Nephron (organoid): ENCODE measurements around the gene C1orf122.

Experiments used
- H3K27ac Mint-ChIP-seq, 3 experiments: 2 replicates each; pipeline ENCODE4 v1.8.0; 2020; ENCODE audit warnings: mixed read lengths in 3 of 3, mild to moderate bottlenecking in 2 of 3, moderate library complexity in 1 of 3
- H3K27me3 Mint-ChIP-seq: 2 replicates; pipeline ENCODE4 v1.8.0; 2021; ENCODE audit warnings: low read depth, mild to moderate bottlenecking, moderate library complexity, mixed read lengths
- H3K36me3 Mint-ChIP-seq: 2 replicates; pipeline ENCODE4 v1.8.0; 2020; ENCODE audit warnings: low read depth, mixed read lengths
- H3K4me1 Mint-ChIP-seq: 2 replicates; pipeline ENCODE4 v1.8.0; 2020; ENCODE audit warnings: mixed read lengths
- H3K4me3 Mint-ChIP-seq, 3 experiments: 2 replicates each; pipeline ENCODE4 v1.8.0; 2020; ENCODE audit warnings: mild to moderate bottlenecking in 3 of 3, mixed read lengths in 3 of 3, moderate library complexity in 2 of 3
- H3K9me3 Mint-ChIP-seq: 2 replicates; pipeline ENCODE4 v1.8.0; 2020; ENCODE audit warnings: mixed read lengths
- TF ChIP-seq, protein P1 (sequence below), 3 experiments: fragments of 200-600 bp; sonication (generic); IDR thresholded peaks; one replicate each; pipeline ENCODE4 v1.5.0; 2021; ENCODE audit warnings: antibody characterized with exemption in 3 of 3; ENCODE audit not compliant: unreplicated experiment in 3 of 3

Gene C1orf122

GRCh38 chr1:37831809-37832208 lies 24.2 kb downstream of the C1orf122 start:
- no peaks in the 10 kb centered on the region for H3K9me3 Mint-ChIP-seq
- no peaks in the 10 kb centered on the region for H3K4me1 Mint-ChIP-seq
- no peaks in the 10 kb centered on the region for H3K27me3 Mint-ChIP-seq
- H3K4me3 Mint-ChIP-seq = no peak overlapping the region
- TF ChIP-seq, protein P1, sequence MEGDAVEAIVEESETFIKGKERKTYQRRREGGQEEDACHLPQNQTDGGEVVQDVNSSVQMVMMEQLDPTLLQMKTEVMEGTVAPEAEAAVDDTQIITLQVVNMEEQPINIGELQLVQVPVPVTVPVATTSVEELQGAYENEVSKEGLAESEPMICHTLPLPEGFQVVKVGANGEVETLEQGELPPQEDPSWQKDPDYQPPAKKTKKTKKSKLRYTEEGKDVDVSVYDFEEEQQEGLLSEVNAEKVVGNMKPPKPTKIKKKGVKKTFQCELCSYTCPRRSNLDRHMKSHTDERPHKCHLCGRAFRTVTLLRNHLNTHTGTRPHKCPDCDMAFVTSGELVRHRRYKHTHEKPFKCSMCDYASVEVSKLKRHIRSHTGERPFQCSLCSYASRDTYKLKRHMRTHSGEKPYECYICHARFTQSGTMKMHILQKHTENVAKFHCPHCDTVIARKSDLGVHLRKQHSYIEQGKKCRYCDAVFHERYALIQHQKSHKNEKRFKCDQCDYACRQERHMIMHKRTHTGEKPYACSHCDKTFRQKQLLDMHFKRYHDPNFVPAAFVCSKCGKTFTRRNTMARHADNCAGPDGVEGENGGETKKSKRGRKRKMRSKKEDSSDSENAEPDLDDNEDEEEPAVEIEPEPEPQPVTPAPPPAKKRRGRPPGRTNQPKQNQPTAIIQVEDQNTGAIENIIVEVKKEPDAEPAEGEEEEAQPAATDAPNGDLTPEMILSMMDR (IDR thresholded peaks at IDR 0.05; ENCODE audit: unreplicated experiment in 3 of 3) = no peak
- H3K36me3 Mint-ChIP-seq = peaks cover 50% of the 10 kb centered on the region
- H3K27ac Mint-ChIP-seq = no peak overlapping the region

DNA sequence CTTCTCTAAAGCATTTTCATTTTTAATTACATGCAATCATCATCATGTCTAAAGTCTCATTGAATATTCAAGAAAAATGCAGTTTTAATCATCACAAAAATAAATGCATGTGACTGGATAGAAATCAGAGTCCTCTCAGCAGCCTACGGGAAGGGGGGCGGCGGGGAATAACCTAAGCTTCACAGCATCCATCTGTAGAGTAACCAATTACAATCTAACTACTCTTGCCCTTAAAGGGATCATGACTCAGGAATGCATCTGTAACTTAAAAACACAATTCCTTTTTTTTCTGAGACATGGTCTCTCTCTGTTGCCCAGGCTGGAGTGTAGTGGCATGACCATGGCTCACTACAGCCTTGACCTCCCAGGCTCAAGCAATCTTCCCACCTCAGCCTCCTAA lies 29.2 kb downstream of the C1orf122 start:
- H3K4me1 Mint-ChIP-seq = no peaks in the 10 kb centered on the region
- TF ChIP-seq, protein P1 (IDR thresholded peaks at IDR 0.05; ENCODE audit: unreplicated experiment in 3 of 3) = no peak
- no peaks in the 10 kb centered on the region for H3K27me3 Mint-ChIP-seq
- no peaks in the 10 kb centered on the region for H3K9me3 Mint-ChIP-seq
- H3K27ac Mint-ChIP-seq = no peak overlapping the region
- H3K36me3 Mint-ChIP-seq = peaks cover 46% of the 10 kb centered on the region
- no peak overlapping the region for H3K4me3 Mint-ChIP-seq

GRCh38 chr1:37839676-37840075 lies 32.1 kb downstream of the C1orf122 start:
- peaks cover 29% of the 10 kb centered on the region for H3K36me3 Mint-ChIP-seq
- H3K27me3 Mint-ChIP-seq = no peaks in the 10 kb centered on the region

DNA sequence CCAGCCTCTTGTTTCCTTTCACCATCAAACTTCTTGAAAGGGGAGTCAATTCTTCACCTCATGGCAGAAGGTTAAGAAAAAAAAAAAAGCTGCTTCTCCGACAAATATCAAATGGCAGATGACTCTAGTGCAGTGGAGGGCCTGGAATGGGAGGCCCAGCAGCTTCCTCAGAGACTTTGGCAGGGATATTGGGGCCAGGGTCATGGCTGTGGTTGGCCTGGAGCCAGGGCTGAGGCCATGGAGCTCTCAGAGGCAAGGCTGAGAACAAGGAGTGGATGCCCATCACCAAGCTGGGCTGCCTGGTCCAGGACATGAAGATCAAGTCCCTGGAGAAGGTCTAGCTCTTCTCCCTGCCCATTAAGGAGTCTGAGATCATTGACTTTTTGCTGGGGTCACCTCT lies 33.1 kb downstream of the C1orf122 start:
- Mint-ChIP-seq H3K4me3 (no peak overlapping the region), H3K27ac (no peak overlapping the region), H3K9me3 (no peaks in the 10 kb centered on the region), H3K27me3 (no peaks in the 10 kb centered on the region), H3K4me1 (no peaks in the 10 kb centered on the region), H3K36me3 (peaks cover 21% of the 10 kb centered on the region)
- TF ChIP-seq, protein P1 (IDR thresholded peaks at IDR 0.05; ENCODE audit: unreplicated experiment in 3 of 3) = no peak

More at GRCh38 chr1:37839676-37840075, 32.1 kb downstream of the C1orf122 start:
- no peaks in the 10 kb centered on the region for H3K9me3 Mint-ChIP-seq
- no peaks in the 10 kb centered on the region for H3K4me1 Mint-ChIP-seq
- no peak overlapping the region for H3K27ac Mint-ChIP-seq
- TF ChIP-seq, protein P1 (IDR thresholded peaks at IDR 0.05; ENCODE audit: unreplicated experiment in 3 of 3) = no peak
- no peak overlapping the region for H3K4me3 Mint-ChIP-seq

GRCh38 chr1:37841652-37842051 lies 34.1 kb downstream of the C1orf122 start:
- no peaks in the 10 kb centered on the region for H3K4me1 Mint-ChIP-seq
- no peak overlapping the region for H3K27ac Mint-ChIP-seq
- H3K27me3 Mint-ChIP-seq = no peaks in the 10 kb centered on the region
- no peak overlapping the region for H3K4me3 Mint-ChIP-seq
- H3K36me3 Mint-ChIP-seq = peaks cover 16% of the 10 kb centered on the region
- H3K9me3 Mint-ChIP-seq = no peaks in the 10 kb centered on the region
- TF ChIP-seq, protein P1 (IDR thresholded peaks at IDR 0.05; ENCODE audit: unreplicated experiment in 3 of 3) = no peak

DNA sequence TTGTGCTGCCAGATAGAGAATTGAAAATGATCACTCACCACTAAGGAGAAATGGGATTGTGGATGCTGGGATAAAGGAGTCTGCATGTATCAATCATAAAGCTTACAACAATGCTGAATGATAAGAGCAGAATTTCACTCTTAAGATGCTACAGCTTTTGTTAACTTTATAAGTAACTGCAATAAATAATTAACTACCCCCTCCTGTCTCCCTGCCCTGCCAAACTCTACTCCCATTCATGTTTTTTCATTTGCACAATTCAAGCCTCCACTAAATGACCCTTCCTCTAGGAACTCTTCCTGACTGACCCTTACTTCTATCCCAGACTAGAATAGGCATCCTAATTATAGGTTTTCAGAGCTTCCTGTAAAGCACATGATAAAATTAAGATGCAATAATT lies 36.9 kb downstream of the C1orf122 start:
- no peaks in the 10 kb centered on the region for H3K4me1 Mint-ChIP-seq
- no peaks in the 10 kb centered on the region for H3K27me3 Mint-ChIP-seq
- no peak overlapping the region for H3K4me3 Mint-ChIP-seq
- peaks cover 4% of the 10 kb centered on the region for H3K36me3 Mint-ChIP-seq
- H3K27ac Mint-ChIP-seq = no peak overlapping the region
- no peaks in the 10 kb centered on the region for H3K9me3 Mint-ChIP-seq
- TF ChIP-seq, protein P1 (IDR thresholded peaks at IDR 0.05; ENCODE audit: unreplicated experiment in 3 of 3) = no peak
